Testis (tissue), 5 donors: Measurements from ENCODE around the gene MAP3K14. TPM values are rescaled to one million over a fixed set of nuclear protein-coding genes. Genes with fewer than 3 reads are reported as not detected.

Experiments used
- DNase-seq: peaks from one replicate; pipeline ENCODE4 v3.0.0-alpha.2; 2019
- H3K27ac ChIP-seq, 2 donors: fragments of 200-600 bp; sonication (generic); one replicate each; pipeline ENCODE4 v1.5.1; 2019
- H3K27me3 ChIP-seq: fragments of 200-600 bp; sonication (generic); one replicate; pipeline ENCODE4 v1.5.1; 2019
- H3K36me3 ChIP-seq: fragments of 200-600 bp; sonication (generic); one replicate; pipeline ENCODE4 v1.5.1; 2017; ENCODE audit warnings: low read depth; ENCODE audit errors: missing control alignments
- H3K4me1 ChIP-seq: fragments of 200-600 bp; sonication (generic); one replicate; pipeline ENCODE4 v1.5.1; 2019
- H3K4me3 ChIP-seq, 2 donors: fragments of 200-600 bp; sonication (generic); one replicate each; pipeline ENCODE4 v1.5.1; 2017 to 2019
- H3K9me3 ChIP-seq: fragments of 200-600 bp; sonication (generic); one replicate; pipeline ENCODE4 v1.5.1; 2017
- CTCF ChIP-seq, 3 experiments: fragments of 450-650 bp in 2 of 3; fragments of 200-600 bp in 1 of 3; sonication (generic) in 1 of 3; IDR thresholded peaks; one replicate each; pipeline ENCODE4 v1.5.1; 2016 to 2019; ENCODE audit warnings: antibody characterized with exemption in 3 of 3, mild to moderate bottlenecking in 2 of 3, moderate library complexity in 1 of 3
- POLR2A ChIP-seq: fragments of 450-650 bp; IDR thresholded peaks from one replicate; pipeline ENCODE4 v1.6.1; 2017; ENCODE audit warnings: antibody characterized with exemption, mild to moderate bottlenecking, moderate library complexity
- WGBS, 2 donors: methylation state at CpG; one replicate each; pipeline ENCODE4 v1.1.5; 2018; 5-methylcytosine and 5-hydroxymethylcytosine counted together
- intact Hi-C: fragments of 100-400 bp; cut with DNase I; formaldehyde crosslinking; loops from one replicate; pipeline ENCODE4 v1.15.1; 2023; ENCODE audit warnings: low total_unique reads
- long read RNA-seq, 2 donors: transcript quantifications; one replicate each; lab custom pipeline, GENCODE V29; 2026
- polyA plus RNA-seq: library from polyadenylated mRNA; stranded (reverse); fragments of 350-450 nt; fragmentation: Illumina TruSeq; extraction: RNeasy Lipid Tissue Mini Kit (QIAGEN cat#74804); gene quantifications from one replicate; pipeline ENCODE4 v1.2.3, GENCODE V29; 2014; ENCODE audit warnings: low read depth, low replicate concordance; ENCODE audit not compliant: insufficient read depth
- total RNA-seq, 2 donors: library from RNA; depleted of rRNA; stranded (reverse); fragments of >200 nt; gene quantifications; one replicate each; pipeline ENCODE4 v1.2.3, GENCODE V29; 2016

MAP3K14 gene
- total RNA-seq (10 to 100 TPM; 12.4 to 14.6 TPM), polyA plus RNA-seq (24.9 TPM)
- long read RNA-seq, donor 1, full-length matches to known transcripts, result 3 of 3 reads
- long read RNA-seq, donor 1, partial matches to known transcripts, result 0 of 3 reads
- long read RNA-seq, donor 1, other reads (novel, unspliced or antisense), result 0 of 3 reads
- long read RNA-seq, donor 2, result 0 reads

- intact Hi-C loops, result no loop called here
- Histone ChIP-seq H3K27ac (peak within 1 kb of the TSS; percentile 82 to 96), H3K9me3 (no peaks in the 10 kb centered on the region), H3K4me1 (peaks cover 44% of the 10 kb centered on the region), H3K36me3 (no peaks in the 10 kb centered on the region), H3K27me3 (no peaks in the 10 kb centered on the region), H3K4me3 (peak within 1 kb of the TSS; percentile 68 to 78)
- WGBS, 2 donors, result 0% methylated on average over 13 to 41 of the region's 83 CpGs
- TF ChIP-seq POLR2A, result peak; percentile 73
- peak in 2 of 3 experiments; percentile 12 to 16 for TF ChIP-seq CTCF (IDR thresholded peaks at IDR 0.05)
- peak; percentile 68 for DNase-seq
Observed at GRCh38 chr17:45316434-45317110, at the start of gene MAP3K14. TSS of gene MAP3K14 (minus strand) at chr17:45317020. CDS start at chr17:45290745, 26,275 bp downstream.

- intact Hi-C loops, result no loop called here
- H3K4me3 ChIP-seq, result no peak overlapping the region
- 72 to 84% methylated on average over 3 of the region's 3 CpGs for WGBS, 2 donors
- no peaks in the 10 kb centered on the region for H3K27me3 ChIP-seq
- no peak for DNase-seq
- H3K9me3 ChIP-seq, result no peaks in the 10 kb centered on the region
- no peaks in the 10 kb centered on the region for H3K4me1 ChIP-seq
- no peak for TF ChIP-seq CTCF (IDR thresholded peaks at IDR 0.05)
- no peak overlapping the region for H3K27ac ChIP-seq
- H3K36me3 ChIP-seq, result no peaks in the 10 kb centered on the region
Observed at GRCh38 chr17:45366049-45366448, 49.2 kb upstream of the MAP3K14 start.

DNA sequence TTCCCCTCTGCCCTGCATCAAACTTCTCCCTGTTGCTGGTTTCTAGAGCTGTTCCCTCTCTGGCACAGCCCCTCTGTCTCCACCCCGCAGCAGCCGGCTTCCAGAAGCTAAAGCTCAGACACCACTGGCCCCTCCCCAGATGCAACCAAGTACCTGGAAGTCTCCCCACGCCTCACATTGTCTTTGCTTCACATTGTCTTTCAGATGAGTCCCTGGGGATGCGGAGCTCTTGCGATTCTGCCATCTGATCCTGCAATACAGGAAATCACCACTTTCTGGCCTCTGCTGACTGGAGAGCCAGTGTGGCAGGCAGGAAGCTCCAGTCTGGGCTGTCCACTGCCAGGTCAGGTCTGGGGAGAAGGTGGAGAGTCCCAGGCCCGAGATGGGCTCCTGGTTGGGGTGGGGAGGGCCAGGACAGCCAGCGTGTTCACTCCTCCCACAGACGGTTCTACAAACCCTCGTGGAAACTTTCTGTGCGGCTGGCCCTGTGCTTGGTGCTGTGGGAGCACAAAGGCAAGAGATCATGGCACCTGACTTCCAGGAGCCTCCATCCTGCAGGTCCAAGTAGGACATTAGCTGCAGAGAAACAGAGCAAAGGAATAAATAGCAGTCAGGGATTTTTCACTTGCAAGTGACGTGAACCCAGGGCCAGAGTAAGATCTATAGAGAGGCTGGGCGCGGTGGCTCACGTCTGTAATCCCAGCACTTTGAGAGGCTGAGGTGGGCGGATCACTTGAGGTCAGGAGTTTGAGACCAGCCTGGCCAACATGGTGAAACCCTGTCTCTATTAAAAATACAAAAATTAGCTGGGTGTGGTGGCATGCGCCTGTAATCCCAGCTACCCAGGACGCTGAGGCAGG, 47.9 kb upstream of the MAP3K14 start:
- intact Hi-C loops, result no loop called here
- Histone ChIP-seq H3K9me3 (no peaks in the 10 kb centered on the region), H3K4me3 (no peak overlapping the region), H3K36me3 (no peaks in the 10 kb centered on the region), H3K27ac (no peak overlapping the region), H3K4me1 (no peaks in the 10 kb centered on the region), H3K27me3 (no peaks in the 10 kb centered on the region)
- no peak for TF ChIP-seq CTCF (IDR thresholded peaks at IDR 0.05)
- TF ChIP-seq POLR2A, result no peak
- 76% methylated on average over 13 to 16 of the region's 17 CpGs for WGBS, 2 donors
- no peak for DNase-seq

DNA sequence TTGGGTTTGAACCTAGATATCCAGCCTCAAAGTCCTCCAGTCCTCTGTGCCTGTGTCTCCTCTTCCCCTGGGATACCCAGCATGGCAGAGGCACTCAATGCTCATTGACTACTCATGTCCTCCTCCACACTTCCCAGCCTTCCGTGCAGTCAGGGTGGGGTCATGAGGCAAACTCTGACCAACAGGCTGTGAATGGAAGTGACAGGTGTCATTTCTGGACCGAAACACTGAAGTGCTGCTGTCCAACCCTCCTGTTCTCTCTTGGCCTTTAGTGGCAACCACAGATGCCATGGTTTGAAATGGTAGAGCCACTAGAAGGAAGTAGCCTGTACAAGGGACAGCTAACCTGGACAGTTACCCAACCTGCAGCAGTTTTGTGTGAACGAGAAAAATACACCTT, 46.7 kb upstream of the MAP3K14 start:
- 80 to 88% methylated on average over 3 of the region's 3 CpGs for WGBS, 2 donors
- Histone ChIP-seq H3K9me3 (no peaks in the 10 kb centered on the region), H3K36me3 (no peaks in the 10 kb centered on the region), H3K4me3 (no peak overlapping the region), H3K4me1 (no peaks in the 10 kb centered on the region), H3K27ac (no peak overlapping the region), H3K27me3 (no peaks in the 10 kb centered on the region)
- no peak for DNase-seq
- TF ChIP-seq POLR2A (no peak), CTCF (IDR thresholded peaks at IDR 0.05) (no peak)
- intact Hi-C loops, result no loop called here
